Measurements from ENCODE around the gene KCNIP1.
"Not testable (repeated sequence)": the region's sequence is repeated elsewhere in the genome, so short reads cannot be mapped to it uniquely, and the experiment has no call there.

The KCNIP1 gene

GRCh38 chr5:170757669-170758068 is 253.8 kb downstream of the KCNIP1 start:
- no peak for DNase-seq

GRCh38 chr5:170758481-170758880 is 254.7 kb downstream of the KCNIP1 start:
- no peak for DNase-seq

DNA sequence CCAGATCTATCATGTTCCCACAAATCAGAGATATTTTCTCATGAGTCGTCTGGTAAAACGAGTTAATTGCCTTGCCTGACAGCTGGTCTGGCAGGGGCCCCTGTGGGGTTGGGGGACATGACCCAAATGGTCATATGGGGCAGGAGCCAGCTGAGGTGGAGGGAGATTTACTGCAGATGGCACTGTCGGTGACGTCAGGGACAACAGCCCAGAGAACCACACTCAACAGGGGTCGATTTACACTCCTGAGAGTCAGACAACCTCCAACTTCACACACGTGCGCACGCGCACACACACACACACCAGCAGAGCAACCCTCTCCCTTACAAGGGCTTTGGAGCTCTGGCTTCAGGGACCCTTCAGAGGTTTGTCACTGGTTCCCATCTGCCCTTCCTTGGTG is 256.3 kb downstream of the KCNIP1 start:
- no peak for DNase-seq

DNA sequence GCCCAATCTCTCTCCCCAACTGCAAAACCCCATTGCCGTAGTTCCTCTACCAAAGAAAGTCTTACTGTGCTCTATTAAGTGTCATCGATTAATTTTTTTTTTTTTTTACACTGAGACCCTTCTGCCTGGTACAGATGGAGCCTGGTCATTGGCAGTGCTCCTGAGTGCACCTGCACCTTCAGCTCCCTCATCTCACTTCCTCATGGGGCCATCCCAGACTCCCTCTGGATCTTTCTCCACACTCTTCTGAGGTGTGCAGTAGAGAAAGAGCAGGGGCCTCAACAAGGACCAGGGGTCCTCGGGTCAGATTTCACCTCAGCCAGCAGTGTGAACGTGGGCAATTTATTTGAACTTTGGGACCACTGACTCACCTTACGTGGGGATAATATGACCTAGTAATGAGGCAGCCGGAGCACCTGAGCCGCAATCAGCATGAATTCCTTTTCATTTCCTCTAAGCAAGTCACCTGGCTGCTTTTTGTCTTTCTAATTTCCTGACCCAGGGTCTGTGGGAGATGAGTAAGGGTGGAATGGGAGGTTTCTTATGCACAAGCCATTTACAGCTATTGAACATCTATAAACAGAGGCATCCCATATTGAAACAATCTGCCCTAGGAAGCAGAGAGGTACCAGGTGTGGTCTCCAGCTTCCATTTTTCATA is 257.4 kb downstream of the KCNIP1 start:
- DNase-seq = no peak

GRCh38 chr5:170761708-170762066 is 257.9 kb downstream of the KCNIP1 start:
- no peak for DNase-seq

- DNase-seq = not testable (repeated sequence)
Measured at GRCh38 chr5:170762298-170762697, 258.5 kb downstream of the KCNIP1 start.

DNA sequence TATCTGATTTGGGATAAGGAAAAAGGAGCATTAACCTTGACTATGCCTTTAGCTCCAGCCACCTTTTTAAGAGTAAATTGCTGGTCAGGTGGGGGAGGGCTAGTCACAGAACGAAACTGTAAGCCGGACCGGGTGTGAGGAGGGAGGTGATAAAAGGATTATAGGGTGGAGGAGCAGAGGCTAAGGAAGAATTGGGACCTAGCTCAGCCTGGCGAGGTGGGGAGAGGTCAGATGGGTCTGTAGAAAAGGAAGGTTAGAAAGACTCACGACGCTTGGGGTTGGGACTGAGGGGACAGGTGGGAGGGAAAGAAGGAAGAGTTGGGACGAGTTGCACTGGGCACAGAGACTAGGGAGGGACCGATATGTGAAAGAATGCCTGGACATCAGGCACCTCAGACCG is 262.0 kb downstream of the KCNIP1 start:
- DNase-seq = not testable (repeated sequence)

GRCh38 chr5:170769246-170769645 is 265.4 kb downstream of the KCNIP1 start:
- no peak for DNase-seq

- no peak for DNase-seq
Measured at GRCh38 chr5:170769898-170770416, 266.1 kb downstream of the KCNIP1 start.

DNA sequence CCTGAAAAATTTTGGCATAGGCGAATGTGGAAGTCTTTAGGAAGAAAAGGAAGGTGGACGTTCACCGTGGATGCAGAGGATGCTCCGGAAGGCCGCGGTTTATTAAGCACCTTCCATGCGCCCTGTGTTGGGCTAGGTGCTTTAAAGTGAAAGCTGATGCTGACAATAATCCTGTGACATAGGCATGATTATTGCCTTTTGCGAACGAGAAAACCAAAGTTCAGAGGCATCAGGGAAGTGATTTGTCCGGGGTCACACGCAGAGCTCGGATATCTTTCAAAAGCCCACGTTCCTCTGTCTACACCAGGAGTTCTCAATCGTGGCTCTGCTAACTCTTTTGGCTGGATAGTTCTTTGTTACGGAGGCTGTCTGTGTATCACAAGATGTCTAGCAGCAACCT is 267.7 kb downstream of the KCNIP1 start:
- DNase-seq = no peak

- no peak for DNase-seq
Measured at GRCh38 chr5:170773024-170773985, 269.5 kb downstream of the KCNIP1 start.

DNA sequence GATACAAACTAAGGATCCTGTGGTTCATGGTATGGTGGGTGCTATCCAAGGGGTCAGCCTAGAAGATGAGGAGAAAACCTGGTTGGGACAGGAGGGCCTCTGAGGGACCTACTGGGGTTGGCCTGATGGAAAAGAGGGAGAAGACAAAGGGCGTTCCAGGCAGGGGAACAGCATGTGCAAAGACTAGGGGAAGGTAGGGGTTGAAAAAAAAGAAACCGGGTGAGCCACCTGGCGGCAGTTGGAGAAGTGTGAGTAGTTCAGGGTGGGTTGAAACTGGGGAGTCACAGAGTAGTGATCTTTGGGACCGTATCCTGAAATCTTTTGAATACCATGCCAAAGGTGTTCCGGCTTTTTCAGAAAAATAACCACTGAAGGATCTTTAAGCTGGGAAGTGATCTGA is 271.0 kb downstream of the KCNIP1 start:
- no peak for DNase-seq

- DNase-seq = no peak
Measured at GRCh38 chr5:170781946-170782345, 278.1 kb downstream of the KCNIP1 start.

GRCh38 chr5:170782438-170782837 is 278.6 kb downstream of the KCNIP1 start:
- no peak for DNase-seq

DNA sequence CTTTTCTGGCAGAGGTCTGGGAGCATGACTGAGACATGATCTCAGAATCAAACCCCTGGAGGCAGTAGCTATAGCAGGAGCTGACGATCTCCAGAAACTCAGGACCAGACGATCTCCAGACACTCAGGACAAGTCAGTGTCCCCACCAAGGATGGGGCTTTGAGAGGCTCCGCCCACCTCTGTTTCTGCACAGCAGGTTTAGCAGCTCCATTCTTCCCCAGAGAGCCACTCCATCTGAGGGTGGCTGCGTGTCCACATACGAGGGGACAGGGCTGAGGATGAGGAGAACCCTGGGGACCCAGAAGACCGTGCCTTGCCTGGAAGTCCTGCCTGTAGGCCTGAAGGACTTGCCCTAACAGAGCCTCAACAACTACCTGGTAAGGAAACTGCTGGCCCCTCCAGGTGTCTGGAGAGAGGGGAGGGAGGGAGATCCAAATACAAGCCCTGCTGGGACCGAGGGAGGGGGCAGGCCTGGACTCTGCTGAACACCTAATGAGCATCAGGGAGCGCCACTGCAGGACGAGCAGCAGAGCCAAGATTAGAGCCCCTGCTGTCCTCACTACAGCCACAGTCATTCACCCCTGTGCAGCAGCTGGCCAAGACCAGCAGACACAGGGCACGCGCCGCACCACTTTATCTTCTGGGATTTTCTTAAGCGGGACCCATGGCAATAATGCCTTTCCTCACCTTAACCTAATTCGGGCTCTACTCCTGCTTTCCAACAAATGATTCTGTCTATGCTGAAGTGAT is 279.9 kb downstream of the KCNIP1 start, which contains the start of gene GABRP:
GABRP (plus strand) TSS at position 228 of the 750 bp plus-strand sequence. CDS start 4,891 bp downstream, outside the sequence.
- no peak for DNase-seq

DNA sequence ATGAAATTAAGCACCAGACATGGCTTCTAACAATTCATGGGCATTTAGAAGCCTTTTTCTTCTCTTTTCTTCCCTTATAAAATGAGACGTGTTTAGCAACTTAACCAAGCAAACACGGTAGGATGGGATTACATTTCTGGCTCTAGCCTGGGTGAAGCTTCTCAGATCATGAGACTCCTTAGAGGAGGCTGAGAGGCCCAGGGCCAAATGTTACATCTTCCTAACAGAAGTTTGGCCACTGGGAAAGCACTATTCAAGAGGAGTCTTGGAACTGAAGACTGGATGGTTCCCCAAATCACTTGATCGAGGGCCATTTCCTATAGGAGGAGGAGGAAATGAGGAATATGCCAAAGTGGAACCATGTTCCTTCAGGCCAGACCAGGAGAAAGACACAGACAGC is 281.6 kb downstream of the KCNIP1 start:
- DNase-seq = no peak

Measured in stimulated activated CD4-positive, alpha-beta T cell treated with anti-CD3 and anti-CD28 coated beads, Interleukin-2, amount 100 ng/mL, for 48 hours (primary cell).